ENCODE results near the gene CH25H. TPM values are rescaled to one million over a fixed set of nuclear protein-coding genes. Genes with fewer than 3 reads are reported as not detected.
"Not testable (repeated sequence)": the region's sequence is repeated elsewhere in the genome, so short reads cannot be mapped to it uniquely, and the experiment has no call there.

Gene CH25H
- total RNA-seq, 1 donor from 2014 or later = 3.1 TPM

DNA sequence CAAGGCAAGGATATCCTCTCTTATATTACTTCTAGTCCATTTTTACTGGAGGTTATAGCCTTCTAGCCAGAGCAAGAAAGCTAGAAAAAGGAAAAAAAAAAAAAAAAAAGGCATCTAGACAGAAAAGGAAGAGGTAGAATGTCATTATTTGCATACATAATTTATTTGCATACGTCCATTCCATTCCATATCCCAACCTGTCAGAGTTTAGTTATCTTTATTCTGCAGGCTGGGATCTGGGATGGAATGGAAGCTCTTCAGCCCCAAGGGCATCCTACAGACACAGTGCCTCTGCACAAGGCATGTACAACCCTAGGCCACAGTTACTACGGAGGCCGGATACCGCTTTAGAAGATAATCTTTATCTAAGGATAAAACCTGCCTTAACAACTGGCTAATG lies 9.6 kb downstream of the CH25H start:
- DNase-seq = no peak

DNA sequence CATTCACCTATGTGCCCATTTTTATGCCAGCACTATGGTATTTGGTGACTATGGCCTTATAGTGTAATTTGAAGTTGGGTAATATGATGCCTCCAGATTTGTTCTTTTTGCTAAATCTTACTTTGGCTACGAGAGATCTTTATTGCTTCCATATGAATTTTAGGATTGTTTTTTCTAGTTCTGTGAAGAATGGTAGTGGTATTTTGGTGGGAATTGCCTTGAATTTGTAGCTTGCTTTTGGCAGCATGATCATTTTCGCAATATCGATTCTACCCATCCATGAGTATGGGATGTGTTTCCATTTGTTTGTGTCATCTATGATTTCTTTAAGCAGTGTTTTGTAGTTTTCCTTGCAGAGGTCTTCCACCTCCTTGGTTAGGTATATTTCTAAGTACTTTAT lies 15.8 kb downstream of the CH25H start:
- not testable (repeated sequence) for DNase-seq

DNA sequence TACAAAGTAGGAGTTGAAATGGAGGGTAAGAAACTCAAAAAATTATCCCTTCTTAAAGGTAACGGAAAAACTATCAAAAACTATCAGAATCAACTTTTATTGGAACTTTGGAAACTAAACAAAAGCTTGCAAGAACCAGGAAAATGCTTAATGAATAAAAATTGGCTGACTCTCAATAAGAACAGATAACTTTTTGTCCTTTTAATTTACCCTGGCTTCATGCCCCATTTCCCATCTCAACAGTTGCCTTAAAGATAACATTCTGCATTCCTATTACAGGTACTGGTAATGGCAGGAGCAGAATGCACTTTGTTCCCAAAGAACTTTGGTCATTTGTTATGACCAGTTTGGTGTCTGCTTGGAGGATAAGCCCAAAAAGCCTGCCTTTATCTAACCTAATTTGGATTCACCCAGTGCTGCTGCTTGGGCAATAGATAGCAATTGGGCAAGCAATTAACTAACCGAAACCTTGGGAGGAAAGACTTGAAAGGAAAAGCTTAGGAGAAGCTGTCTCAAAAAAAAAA lies 17.8 kb downstream of the CH25H start:
- DNase-seq = no peak

DNA sequence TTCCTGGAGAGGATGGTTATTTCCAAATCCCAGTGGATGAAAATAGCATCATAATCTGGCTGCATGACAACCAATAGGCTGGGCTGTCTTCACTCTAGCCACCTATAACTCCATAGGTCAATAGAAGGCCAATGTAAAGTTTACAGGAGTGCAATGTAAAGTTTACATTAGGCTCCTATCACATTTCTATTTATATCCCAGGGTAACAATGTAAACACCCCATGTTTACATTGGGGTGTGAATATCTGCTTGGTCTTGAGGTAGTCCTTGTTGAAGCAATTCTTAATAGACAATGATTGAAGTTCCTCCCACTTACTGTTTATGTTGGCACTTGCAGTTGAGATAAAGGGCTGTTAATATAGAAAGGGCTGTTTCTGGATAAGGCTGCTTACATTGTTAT lies 21.5 kb downstream of the CH25H start:
- DNase-seq = no peak

DNA sequence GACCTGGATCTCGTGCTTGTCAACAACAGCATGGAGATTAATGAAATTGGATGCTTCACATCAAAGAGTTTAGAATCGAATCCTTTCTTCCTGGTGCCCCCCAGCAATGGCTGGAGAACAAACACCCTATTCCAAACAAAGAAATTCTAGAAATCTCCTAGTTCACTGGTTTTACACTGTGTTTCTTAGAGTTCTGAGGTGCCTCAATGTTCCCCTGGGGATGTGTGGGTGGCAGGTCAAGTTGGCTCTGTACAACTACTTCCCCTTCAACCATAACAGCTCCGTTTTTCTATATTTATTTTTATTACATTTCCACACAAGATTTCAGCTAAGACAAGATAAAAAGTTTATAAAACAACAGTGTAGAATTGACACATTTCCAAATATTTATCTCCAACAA lies 22.5 kb downstream of the CH25H start:
- DNase-seq = no peak

DNA sequence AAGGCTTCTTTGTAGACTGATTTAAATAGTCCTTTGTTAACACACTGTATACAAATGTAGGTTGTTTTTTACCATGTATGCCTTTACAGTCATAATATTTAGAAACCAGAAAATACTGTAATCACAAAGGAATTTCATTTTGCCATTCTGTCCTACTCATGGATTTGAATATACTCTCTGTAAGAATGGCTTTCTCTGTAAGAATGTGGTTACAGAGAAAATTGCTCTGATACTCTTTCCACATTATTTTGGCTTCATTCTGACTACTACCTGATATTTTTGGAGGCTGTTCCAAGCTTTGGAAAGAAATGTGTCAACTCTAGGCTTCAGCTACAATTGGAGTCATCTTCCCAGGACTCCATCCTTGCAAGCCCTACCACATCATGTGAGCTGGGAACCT lies 23.5 kb downstream of the CH25H start:
- DNase-seq = no peak

DNA sequence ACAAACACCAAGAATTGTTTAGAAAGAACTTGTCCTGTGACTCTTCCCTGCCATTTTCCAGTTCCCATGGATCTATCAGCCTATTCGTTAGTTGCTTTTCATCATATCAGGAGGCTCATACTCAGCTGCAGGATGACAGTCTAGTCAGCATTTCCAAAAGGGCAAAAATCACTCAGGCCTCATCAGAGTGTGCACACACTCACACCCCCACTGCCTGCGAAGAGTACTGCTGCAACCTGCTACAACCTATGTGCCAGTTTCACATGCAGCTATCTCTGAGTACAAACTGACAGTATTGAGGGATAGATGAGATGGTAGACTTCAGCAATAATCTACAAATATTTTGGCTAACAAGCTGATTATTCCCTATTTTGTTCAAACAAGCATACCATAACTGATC lies 24.2 kb downstream of the CH25H start:
- DNase-seq = no peak

DNA sequence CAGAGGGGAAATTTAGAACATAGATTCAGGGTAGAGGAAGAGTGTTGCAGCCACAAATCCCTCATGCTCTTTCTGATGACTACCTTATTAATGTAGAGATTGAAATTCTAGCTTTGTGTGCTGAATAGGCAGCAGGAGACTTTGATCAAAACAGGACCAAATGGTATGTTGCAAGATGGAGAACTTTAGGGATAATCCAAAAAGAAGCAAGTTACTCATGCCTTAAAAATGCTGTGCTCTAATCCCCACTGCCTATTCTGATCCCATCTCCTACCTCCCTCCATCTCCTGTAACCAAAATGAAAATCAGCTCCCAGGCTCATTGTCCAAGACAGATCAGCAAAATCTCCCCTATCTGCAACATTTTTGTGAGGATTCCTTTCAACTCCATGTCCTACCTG lies 31.3 kb downstream of the CH25H start:
- no peak for DNase-seq

DNA sequence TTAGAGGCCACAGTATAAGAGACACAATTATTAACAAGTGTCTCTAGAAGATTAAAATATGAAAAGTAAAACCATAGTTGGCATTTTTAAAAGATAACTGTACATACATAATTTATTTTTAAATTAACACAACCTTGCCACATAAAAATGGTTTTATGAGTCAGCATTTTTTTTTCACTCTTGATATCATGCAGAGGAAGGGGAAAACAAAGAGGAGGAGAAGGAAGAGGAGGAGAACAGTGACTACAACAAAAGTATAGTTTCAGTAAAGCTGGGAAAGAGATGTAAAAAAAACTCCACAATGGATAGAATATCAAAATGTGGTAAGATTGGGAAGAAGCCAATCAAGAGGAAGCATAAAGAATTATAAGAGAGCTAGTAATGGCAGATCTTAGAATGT lies 34.0 kb downstream of the CH25H start:
- DNase-seq = no peak

DNA sequence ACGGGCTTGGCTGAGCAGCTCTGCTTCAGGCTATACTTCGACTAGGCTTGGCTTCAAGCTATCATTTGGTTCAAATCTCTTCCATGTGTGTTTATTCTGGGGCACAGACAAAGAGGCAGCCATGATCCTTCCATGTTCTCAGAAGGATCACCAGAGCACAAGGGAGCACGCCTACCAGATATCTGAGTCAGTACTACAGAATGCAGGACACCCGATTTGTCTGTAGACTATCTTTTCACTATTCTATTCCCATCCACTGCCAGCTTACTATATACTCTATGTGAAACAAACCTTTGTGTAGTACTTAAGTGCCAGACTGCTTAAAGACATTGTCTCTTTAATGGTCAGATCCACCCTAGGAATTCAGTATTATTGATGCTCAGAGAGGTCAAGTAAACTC lies 35.1 kb downstream of the CH25H start:
- DNase-seq = no peak

DNA sequence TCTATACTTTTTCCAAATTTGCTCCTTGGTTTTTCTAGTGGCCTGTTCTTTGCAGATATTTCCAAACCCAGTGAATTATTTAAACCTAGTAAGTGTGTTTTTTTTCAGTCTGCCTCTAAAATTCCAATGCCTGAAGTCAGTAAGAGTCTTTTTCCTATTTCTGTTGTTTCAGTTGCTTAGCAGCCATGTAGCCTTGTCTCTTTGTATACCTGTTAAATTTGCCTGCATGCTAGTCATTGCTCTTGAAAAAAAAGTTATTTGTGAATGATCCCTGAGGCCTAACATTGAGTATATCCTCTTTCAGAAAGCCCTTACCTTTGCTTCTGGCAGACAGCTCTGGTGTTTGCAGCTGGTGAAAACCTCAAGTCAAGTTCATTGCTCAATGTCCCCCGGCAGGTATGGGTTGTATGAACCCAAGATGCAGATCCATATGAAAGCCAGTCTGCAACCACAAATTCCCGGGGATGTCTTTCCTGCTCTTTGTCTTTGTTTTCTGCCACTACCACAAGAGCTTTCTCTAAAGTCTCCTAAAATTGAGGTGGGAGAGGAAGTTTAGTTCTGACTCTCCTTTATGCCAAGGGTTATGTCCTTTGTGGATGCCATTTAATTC lies 35.7 kb downstream of the CH25H start:
- DNase-seq = no peak

DNA sequence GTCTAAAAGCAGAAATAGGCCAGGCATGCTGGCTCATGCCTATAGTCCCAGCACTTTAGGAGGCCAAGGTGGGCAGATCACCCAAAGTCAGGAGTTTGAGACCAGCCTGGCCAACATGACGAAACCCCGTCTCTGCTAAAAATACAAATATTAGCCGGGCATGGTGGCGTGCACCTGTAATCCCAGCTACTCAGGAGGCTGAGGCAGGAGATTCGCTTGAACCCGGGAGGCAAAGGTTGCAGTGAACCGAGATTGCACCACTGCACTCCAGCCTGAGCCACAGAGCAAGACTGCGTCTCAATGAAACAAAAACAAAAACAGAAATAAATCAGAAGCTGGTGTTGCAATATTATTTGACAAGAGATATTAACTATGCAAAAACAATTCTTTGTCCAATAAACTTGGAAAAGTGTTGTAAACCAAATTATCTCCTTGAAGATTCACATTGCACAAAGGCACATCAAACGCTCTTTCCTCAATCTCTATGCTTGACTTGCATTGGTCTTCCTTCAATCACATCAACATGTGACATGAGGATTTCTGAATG lies 38.7 kb downstream of the CH25H start:
- DNase-seq = not testable (repeated sequence)

DNA sequence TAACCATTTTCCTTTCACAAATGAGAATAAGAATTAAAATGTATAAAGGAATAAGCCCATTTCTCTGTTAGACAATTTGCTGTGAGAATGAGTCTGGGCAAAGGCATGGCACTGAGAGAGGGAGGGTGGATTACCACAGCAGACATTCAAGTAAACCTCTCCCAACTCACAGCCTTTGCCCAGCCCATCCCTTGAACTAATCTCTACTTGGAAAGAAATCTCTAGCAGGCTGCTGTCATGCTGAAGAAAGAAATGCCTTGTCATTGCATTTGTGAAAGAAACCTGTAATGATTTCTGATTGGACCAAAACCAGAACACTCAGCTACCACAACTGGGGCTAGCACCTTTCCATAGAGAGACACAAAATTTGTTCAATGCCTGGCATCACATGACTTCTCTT lies 39.2 kb downstream of the CH25H start:
- no peak for DNase-seq

DNA sequence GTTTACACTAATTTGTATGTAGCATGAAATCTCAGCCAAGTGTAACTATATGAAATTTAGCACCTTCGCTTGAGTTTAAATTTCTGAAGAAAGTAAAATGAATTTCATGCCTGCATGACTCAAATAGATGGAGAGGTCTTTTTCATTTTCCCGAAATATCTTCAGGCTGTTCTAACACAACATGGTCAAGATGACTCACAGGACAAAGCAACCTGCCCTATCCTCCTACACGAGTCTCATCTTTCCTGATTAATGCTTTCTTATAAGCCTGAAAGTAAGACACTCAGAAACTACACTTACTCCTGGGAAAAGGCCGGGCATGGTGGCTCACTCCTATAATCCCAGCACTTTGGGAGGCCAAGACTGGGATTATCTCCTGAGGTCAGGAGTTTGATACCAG lies 41.2 kb downstream of the CH25H start:
- DNase-seq = no peak

DNA sequence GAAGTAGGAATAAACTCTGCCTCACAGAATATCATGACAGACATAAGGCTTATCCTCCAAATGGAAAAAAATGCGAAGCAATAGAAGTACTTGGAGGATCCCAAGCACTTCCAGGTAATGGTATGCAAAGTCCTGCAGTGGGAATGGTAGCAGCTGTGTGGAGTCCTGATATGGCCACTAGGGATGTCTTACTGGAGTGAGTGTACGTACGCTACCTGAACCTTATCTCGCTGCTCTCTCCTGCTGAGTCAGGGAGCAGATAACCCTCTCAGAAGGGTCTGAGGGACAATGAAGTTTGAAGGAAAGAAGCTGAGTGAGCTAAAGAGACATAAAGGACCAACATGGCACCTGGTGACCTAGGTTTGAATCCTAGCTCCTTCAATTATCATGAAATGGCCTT lies 42.2 kb downstream of the CH25H start:
- no peak for DNase-seq

DNA sequence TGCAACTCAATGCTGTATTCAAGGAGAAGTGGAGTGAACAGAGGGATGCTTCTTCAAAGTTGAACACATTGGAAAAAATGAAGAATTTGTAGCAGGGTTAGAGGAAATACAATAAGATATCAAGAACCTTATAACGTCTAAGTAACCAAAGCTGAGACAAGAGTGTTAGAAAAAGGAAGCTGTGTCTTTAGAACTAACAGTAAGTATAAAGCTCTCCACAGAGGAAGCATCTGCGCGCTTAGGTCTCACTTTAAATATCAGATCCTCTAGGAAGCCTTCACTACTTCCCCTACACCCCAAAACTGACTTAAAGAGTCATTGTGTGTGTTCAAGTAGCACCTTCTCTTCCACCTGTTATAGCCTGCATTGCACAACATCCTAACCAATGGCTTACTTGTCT lies 43.0 kb downstream of the CH25H start:
- DNase-seq = no peak

DNA sequence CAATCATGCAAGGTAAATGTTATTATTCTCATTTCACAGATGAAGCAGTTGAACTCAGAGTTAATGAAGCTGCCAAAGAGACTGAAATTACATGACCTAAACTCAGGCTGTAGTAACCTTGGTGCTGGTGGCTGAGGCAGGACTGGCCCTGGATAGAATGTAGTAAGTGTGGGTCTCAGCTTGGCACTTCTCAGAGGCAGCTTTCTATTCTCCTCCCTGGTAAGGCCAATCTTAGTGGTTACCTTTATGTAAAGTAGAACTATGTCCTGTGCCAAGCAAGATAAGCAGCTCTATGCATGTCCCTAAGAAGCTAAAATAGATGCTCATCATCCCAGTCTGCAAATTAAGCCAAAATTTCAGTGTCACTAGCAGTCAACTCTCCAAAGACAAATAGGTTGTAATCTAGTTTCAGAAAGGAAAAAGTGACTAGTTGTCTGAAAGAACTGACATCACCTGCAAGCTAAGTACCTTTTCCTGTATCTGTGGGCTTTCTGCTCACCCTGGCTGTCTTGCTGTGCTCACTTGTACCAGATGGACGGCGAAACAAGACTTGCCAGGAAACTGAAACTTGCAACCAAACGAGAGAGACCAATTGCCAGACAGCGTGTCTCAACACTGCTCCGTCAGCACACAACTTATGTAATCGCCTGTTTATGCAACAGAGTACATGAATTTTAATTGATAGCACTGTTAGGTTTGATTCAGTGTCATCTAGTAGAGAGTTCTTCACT lies 43.7 kb downstream of the CH25H start:
- no peak for DNase-seq

DNA sequence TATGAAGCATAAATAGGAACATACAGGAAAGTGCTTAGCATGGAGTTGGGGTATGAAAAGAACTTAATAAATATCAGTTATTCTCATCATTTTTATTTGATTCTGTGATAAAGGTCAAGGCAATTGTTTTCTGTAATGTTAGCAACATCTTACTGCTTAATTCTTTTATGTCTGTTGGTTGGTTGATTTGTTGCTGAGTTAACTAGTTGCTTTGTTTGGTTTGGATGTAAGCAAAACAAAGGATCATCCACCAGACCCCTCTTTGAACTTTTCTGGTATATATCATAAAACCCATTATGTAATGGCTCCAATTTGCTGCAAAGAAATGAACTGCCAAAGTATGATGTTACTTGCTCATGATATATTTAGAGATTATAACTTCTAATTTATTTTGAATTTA lies 44.5 kb downstream of the CH25H start:
- DNase-seq = no peak

DNA sequence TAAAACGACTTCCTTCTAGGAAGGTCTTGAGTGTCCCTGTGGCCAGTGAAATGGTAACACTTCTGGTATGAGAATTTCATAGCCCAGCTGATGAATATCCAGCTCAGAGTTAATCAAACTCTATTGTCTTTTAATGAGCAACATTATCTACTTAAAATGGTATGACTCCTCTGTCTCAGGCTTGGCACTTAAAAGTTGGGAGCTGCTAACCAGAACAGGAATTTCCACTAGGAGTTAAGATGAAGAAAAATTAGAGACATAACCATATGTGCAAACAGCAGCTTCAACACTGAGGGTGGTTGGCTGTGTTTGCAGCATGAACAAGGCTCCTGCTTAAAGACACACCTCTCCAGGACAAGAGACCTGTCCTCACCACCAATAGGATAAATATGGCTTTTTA lies 46.8 kb downstream of the CH25H start:
- DNase-seq = no peak

DNA sequence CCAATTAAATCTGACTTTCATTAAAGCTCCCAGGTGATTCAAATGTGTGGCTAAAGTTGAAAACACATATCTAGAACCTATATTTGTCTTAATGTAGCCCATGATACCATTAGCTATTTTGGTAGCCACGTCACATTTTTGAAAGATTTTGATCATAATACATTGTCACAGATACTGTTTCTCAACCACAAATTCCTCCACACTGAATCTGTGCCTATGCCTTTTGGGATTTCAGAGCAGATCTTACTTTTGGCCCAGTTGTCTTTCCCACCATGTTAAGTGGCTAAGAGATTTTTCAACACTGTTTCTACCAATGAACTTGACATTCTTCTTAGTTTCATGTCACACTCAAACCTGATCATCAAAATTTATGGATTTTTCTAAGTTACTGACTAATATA lies 47.4 kb downstream of the CH25H start:
- no peak for DNase-seq

DNA sequence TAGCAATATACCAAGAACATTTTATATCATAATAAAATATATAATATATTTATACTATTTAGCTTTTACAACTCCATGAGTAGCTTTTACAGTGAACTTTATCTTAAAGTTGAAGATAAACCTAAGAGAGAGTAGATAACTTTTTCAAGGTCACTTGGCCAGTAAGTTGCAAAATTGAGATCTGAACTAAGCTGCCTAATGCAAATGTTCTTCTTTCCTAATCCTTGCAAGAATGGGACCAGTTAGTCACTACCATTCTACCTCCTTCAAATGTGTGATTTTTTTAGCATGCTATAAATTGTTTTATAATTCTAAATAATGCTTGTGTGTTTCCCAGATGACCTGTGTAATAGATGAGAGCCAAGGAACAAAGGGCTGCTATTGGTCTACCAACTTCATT lies 47.8 kb downstream of the CH25H start:
- DNase-seq = no peak

DNA sequence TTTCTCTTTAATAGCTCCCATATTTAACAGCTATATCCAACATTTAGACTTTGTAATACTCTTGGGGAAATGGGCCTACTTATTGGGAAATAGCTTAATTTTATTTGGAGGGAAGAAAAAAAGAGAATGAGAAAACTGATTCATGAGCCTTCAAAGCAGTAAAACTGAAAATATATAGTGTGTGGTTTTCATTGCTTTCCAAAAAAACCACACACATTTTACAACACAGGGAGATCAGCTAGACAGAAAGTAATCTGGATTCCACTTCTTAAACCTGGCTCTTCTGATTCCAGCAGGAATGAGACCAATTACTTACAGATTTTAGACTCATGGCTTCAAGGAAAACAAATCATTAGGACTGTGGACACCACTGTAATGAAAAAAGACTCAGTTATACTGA lies 48.7 kb downstream of the CH25H start:
- no peak for DNase-seq

DNA sequence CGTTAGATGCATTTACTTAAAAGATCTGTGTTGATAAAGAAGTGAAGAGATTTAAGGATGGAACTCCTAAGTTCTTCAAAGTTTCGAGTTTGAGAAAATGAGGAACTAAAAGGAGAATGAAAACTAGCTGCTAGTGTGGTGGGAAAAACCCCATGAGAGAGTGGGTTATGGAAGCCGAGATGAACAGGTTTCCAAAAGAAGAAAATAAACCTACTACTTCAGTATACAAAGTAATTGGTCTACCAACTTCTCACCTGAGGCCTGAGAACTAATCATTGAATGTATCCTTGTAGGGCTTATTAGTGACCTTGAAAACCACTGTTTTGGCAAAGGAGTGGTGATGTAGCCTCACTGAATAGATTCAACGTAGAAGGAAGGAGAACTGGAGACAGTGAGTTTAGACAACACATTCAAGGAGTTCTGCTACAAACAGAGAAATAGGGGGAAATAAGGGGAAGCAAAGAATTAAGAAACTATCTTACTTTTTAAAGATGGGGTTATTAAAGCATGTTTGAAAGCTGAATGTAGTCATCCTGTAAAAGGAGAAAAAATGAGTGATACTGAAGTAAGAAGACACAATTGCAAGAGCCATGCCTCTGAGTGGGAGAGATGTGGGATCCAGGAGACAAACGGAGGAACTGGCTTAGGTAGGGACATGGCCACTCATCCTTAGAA lies 50.8 kb downstream of the CH25H start:
- no peak for DNase-seq
